SK-N-SH (cell line): ENCODE results near the gene PIK3CG. TPM values are rescaled to one million over a fixed set of nuclear protein-coding genes. Genes with fewer than 3 reads are reported as not detected.

ENCODE experiments used
- CTCF ChIA-PET: fragments of 300-600, 350-600 bp; formaldehyde crosslinking; extraction: SDS; loops from one replicate; lab custom pipeline; 2021; lab: Yijun Ruan, JAX
- POLR2A ChIA-PET: fragments of 350-600 bp; sonication (Branson Sonifier 250); formaldehyde crosslinking; extraction: SDS; loops from one replicate; lab custom pipeline; 2020; ENCODE audit warnings: antibody characterized with exemption, inconsistent platforms; lab: Yijun Ruan, JAX
- DNase-seq: peaks from one replicate; pipeline ENCODE4 v3.0.0; 2012
- H2AFZ ChIP-seq: fragments of 200-600 bp; sonication (generic); 2 replicates; pipeline ENCODE4 v1.8.1; 2016; ENCODE audit warnings: antibody characterized with exemption, mild to moderate bottlenecking, low read depth
- H3F3A ChIP-seq: fragments of 200-600 bp; sonication (generic); replicated peaks from 2 replicates; pipeline ENCODE3; 2016; ENCODE audit warnings: antibody characterized with exemption, mild to moderate bottlenecking; ENCODE audit not compliant: insufficient read depth
- H3K27ac ChIP-seq, 2 experiments: fragments of 200-500 bp in 1 of 2; fragments of 200-600 bp in 1 of 2; sonication (Bioruptor generic) in 1 of 2; sonication (generic), shearing (Covaris generic) in 1 of 2; 2 replicates each; pipeline versions ENCODE4 v1.5.1 to v1.6.1; 2014 to 2016; ENCODE audit warnings: low read depth in 2 of 2, inconsistent platforms in 1 of 2, low read length in 1 of 2, mild to moderate bottlenecking in 1 of 2, mixed read lengths in 1 of 2
- H3K27me3 ChIP-seq: fragments of 200-600 bp; sonication (generic), shearing (Covaris generic); 2 replicates; pipeline ENCODE4 v1.6.1; 2016; ENCODE audit warnings: mixed run types; ENCODE audit not compliant: insufficient read depth
- H3K36me3 ChIP-seq, 2 experiments: fragments of 200-500 bp in 1 of 2; fragments of 200-600 bp in 1 of 2; sonication (Bioruptor generic) in 1 of 2; sonication (generic) in 1 of 2; replicated peaks in 1 of 2; 2 replicates each; pipeline versions ENCODE3 to v1.5.1; 2014 to 2016; ENCODE audit warnings: low read length in 1 of 2, mild to moderate bottlenecking in 1 of 2; ENCODE audit not compliant: insufficient read depth in 2 of 2, control insufficient read depth in 1 of 2
- H3K4me1 ChIP-seq, 2 experiments: fragments of 200-500 bp in 1 of 2; fragments of 200-600 bp in 1 of 2; sonication (Bioruptor generic) in 1 of 2; sonication (generic), shearing (Covaris generic) in 1 of 2; 2 replicates each; pipeline versions ENCODE4 v1.5.1 to v1.6.1; 2014 to 2016; ENCODE audit warnings: low read depth in 1 of 2, low read length in 1 of 2, mixed run types in 1 of 2; ENCODE audit not compliant: insufficient read depth in 2 of 2, control insufficient read depth in 1 of 2
- H3K4me2 ChIP-seq: fragments of 200-600 bp; sonication (generic), shearing (Covaris generic); 2 replicates; pipeline ENCODE4 v1.6.1; 2017; ENCODE audit warnings: mixed run types
- H3K4me3 ChIP-seq, 2 experiments: fragments of 200-500 bp in 1 of 2; fragments of 200-600 bp in 1 of 2; sonication (Bioruptor generic) in 1 of 2; sonication (generic), shearing (Covaris generic) in 1 of 2; 2 replicates each; pipeline versions ENCODE4 v1.5.1 to v1.8.1; 2014 to 2016; ENCODE audit warnings: low read depth in 2 of 2, inconsistent platforms in 1 of 2, low read length in 1 of 2, mild to moderate bottlenecking in 1 of 2, mixed read lengths in 1 of 2, moderate library complexity in 1 of 2
- H3K79me2 ChIP-seq: fragments of 200-600 bp; sonication (generic); 2 replicates; pipeline ENCODE4 v1.8.1; 2017; ENCODE audit warnings: mild to moderate bottlenecking; ENCODE audit not compliant: insufficient read depth
- H3K9ac ChIP-seq: fragments of 200-600 bp; sonication (generic); 2 replicates; pipeline ENCODE4 v1.6.1; 2017; ENCODE audit warnings: mixed run types
- H3K9me2 ChIP-seq: fragments of 200-600 bp; sonication (generic); 2 replicates; pipeline ENCODE4 v1.6.1; 2017; ENCODE audit warnings: mixed run types
- H3K9me3 ChIP-seq: fragments of 200-600 bp; sonication (generic); 2 replicates; pipeline ENCODE4 v1.6.1; 2017; ENCODE audit warnings: mixed run types, mild to moderate bottlenecking, moderate library complexity
- H4K20me1 ChIP-seq: fragments of 200-600 bp; sonication (generic); 2 replicates; pipeline ENCODE4 v1.6.1; 2017; ENCODE audit warnings: mild to moderate bottlenecking, mixed run types; ENCODE audit not compliant: insufficient read depth
- EP300 ChIP-seq, 2 experiments: IDR thresholded peaks; 2 replicates each; pipeline versions ENCODE4 v1.4.0 to v1.6.1; 2012; ENCODE audit warnings: borderline replicate concordance in 1 of 2, low read depth in 1 of 2, low read length in 1 of 2
- EZH2phosphoT487 ChIP-seq: fragments of 200-600 bp; sonication (generic); IDR thresholded peaks from 2 replicates; pipeline ENCODE4 v1.6.1; 2017; ENCODE audit warnings: low read depth, mixed run types, mild to moderate bottlenecking, antibody characterized with exemption, moderate library complexity, borderline replicate concordance
- FOSL2 ChIP-seq: IDR thresholded peaks from 2 replicates; pipeline ENCODE4 v1.4.0; 2012; ENCODE audit warnings: low read depth, mild to moderate bottlenecking, moderate library complexity, borderline replicate concordance
- FOXM1 ChIP-seq: IDR thresholded peaks from 2 replicates; pipeline ENCODE4 v1.4.0; 2012; ENCODE audit warnings: low read depth, mild to moderate bottlenecking
- GATA2 ChIP-seq: sonication (generic); formaldehyde crosslinking; IDR thresholded peaks from 2 replicates; pipeline ENCODE4 v1.5.0; 2020; ENCODE audit warnings: mild to moderate bottlenecking, missing genetic modification reagents
- MEF2A ChIP-seq: IDR thresholded peaks from 2 replicates; pipeline ENCODE4 v1.4.0; 2012; ENCODE audit warnings: low read depth, borderline replicate concordance
- NFIC ChIP-seq: IDR thresholded peaks from 2 replicates; pipeline ENCODE4 v1.4.0; 2012; ENCODE audit warnings: borderline replicate concordance
- NRF1 ChIP-seq: IDR thresholded peaks from 2 replicates; pipeline ENCODE4 v1.6.1; 2012; ENCODE audit warnings: low read depth, mild to moderate bottlenecking, low read length
- RAD21 ChIP-seq: IDR thresholded peaks from 2 replicates; pipeline ENCODE4 v1.6.1; 2012; ENCODE audit warnings: mild to moderate bottlenecking, low read length
- SIN3A ChIP-seq: IDR thresholded peaks from 2 replicates; pipeline ENCODE4 v1.6.1; 2012; ENCODE audit warnings: low read depth, mild to moderate bottlenecking, low read length, moderate library complexity, borderline replicate concordance
- TCF12 ChIP-seq: IDR thresholded peaks from 2 replicates; pipeline ENCODE4 v1.4.0; 2012
- WGBS: methylation state at CpG from one replicate; pipeline ENCODE4 v1.1.6; 2017; ENCODE audit warnings: low lambda C conversion rate; 5-methylcytosine and 5-hydroxymethylcytosine counted together
- polyA plus RNA-seq, 3 experiments: library from polyadenylated mRNA; depleted of rRNA; stranded (reverse); fragments of >200 nt; gene quantifications; 2 replicates each; pipeline ENCODE4 v1.2.3, GENCODE V29; 2012
- TF ChIP-seq, protein P1 (sequence below): IDR thresholded peaks from 2 replicates; pipeline ENCODE4 v1.6.1; 2012; ENCODE audit warnings: mild to moderate bottlenecking, low read depth, low read length, moderate library complexity
- TF ChIP-seq, protein P2 (sequence below): fragments of 150-350 bp; IDR thresholded peaks from 2 replicates; pipeline ENCODE4 v1.6.1; 2016; ENCODE audit warnings: mild to moderate bottlenecking, low read depth, low read length
- TF ChIP-seq, protein P3 (sequence below): IDR thresholded peaks from 2 replicates; pipeline ENCODE4 v1.4.0; 2012; ENCODE audit warnings: low read depth, borderline replicate concordance
- TF ChIP-seq, protein P4 (sequence below): IDR thresholded peaks from 2 replicates; pipeline ENCODE4; 2012
- TF ChIP-seq, protein P5 (sequence below): fragments of 200-600 bp; sonication (generic); IDR thresholded peaks from 2 replicates; pipeline ENCODE4 v1.6.1; 2017; ENCODE audit warnings: antibody characterized with exemption, mild to moderate bottlenecking, moderate library complexity

Gene PIK3CG
- polyA plus RNA-seq, 1 of the 3 experiments (the other 2 are of a cell fraction) = not detected

DNA sequence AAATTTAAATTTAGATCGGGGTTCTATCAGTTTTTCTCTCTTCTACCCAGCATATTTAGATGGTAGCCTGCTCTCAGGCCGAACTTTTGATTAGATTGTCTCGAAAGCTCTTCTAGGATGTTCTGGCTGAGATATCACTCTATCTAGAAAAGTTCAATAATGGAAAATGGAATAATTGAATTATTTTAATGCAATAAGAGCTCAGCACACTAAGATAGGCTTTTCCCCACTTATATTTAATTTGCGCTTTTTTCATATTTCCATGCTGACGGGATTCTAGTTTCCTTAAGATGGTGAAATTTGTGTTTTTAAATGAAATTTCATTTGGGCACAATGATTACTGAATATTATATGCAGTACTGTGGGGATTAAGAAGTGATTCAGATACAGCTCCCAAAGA, 73.7 kb downstream of the PIK3CG start:
- H3K4me3 ChIP-seq = no peak overlapping the region
- no peak overlapping the region for H3K9ac ChIP-seq
- H3K27me3 ChIP-seq = no peaks in the 10 kb centered on the region
- no peaks in the 10 kb centered on the region; the same call in 1 of the 2 replicates for H3K79me2 ChIP-seq
- TF ChIP-seq EP300 (IDR thresholded peaks at IDR 0.05; ENCODE audit: borderline replicate concordance in 1 of 2, low read depth in 1 of 2, low read length in 1 of 2) = peak in 1 of 2 experiments; percentile 70; a peak in 2 of 4 replicates
- 0 out of 2 replicates have a peak, but pooled peaks have one; percentile 4 for TF ChIP-seq RAD21
- TF ChIP-seq, protein P1, sequence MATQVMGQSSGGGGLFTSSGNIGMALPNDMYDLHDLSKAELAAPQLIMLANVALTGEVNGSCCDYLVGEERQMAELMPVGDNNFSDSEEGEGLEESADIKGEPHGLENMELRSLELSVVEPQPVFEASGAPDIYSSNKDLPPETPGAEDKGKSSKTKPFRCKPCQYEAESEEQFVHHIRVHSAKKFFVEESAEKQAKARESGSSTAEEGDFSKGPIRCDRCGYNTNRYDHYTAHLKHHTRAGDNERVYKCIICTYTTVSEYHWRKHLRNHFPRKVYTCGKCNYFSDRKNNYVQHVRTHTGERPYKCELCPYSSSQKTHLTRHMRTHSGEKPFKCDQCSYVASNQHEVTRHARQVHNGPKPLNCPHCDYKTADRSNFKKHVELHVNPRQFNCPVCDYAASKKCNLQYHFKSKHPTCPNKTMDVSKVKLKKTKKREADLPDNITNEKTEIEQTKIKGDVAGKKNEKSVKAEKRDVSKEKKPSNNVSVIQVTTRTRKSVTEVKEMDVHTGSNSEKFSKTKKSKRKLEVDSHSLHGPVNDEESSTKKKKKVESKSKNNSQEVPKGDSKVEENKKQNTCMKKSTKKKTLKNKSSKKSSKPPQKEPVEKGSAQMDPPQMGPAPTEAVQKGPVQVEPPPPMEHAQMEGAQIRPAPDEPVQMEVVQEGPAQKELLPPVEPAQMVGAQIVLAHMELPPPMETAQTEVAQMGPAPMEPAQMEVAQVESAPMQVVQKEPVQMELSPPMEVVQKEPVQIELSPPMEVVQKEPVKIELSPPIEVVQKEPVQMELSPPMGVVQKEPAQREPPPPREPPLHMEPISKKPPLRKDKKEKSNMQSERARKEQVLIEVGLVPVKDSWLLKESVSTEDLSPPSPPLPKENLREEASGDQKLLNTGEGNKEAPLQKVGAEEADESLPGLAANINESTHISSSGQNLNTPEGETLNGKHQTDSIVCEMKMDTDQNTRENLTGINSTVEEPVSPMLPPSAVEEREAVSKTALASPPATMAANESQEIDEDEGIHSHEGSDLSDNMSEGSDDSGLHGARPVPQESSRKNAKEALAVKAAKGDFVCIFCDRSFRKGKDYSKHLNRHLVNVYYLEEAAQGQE = no peak
- TF ChIP-seq GATA2 (CRISPR knock-in tag) = peak; percentile 33
- H3K27ac ChIP-seq = no peak overlapping the region
- H3K9me2 ChIP-seq = no peaks in the 10 kb centered on the region
- H3K36me3 ChIP-seq = no peaks in the 10 kb centered on the region
- ChIA-PET POLR2A (no interaction called here), CTCF (interaction anchor here (0.9 to 3.5 kb wide), 8 partner anchors 8 to 279 kb away, joined by 3 to 12 read pairs (median 5); no protein-coding TSS in a partner anchor)
- H4K20me1 ChIP-seq = no peaks in the 10 kb centered on the region
- 41% methylated on average over 5 of the region's 5 CpGs for WGBS
- H3F3A ChIP-seq = no peaks in the 10 kb centered on the region
- peak; percentile 45 for DNase-seq
- H3K4me2 ChIP-seq = no peak overlapping the region
- no peak overlapping the region for H2AFZ ChIP-seq
- H3K9me3 ChIP-seq = no peaks in the 10 kb centered on the region
- no peaks in the 10 kb centered on the region for H3K4me1 ChIP-seq

DNA sequence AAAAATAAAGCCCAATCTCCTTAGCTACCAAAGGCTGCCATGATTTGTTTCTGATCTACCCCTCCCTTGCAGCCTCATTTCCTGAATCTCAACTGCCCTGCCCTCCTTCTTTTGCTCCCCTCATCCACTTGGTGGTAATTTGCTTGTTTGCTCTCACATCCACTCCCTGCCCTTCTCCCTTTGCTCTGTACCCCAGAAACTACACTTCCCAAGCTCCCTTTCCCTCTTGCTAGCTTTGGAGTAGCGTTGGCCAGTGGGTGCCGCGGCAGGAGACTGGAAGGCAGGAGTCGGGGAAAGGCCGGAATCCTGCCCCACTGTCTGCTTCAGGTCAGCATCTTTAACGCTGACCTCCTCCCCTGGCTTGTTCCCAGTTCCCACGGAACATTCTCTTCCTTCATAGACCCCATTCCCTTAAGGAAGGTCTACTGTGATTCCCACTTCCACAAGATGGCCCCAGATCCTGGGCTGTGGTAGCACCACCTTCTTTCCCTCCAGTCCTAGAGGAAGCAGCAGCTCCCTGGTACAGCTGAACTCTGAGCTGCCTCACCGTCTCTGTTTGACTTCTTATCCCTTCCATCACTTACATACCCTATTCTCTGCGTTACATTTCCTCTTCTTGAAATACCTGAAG, 79.1 kb downstream of the PIK3CG start:
- no peak overlapping the region for H3K27ac ChIP-seq
- H3K4me1 ChIP-seq = no peaks in the 10 kb centered on the region
- no peak for DNase-seq
- H3K79me2 ChIP-seq = no peaks in the 10 kb centered on the region; the same call in 1 of the 2 replicates
- 91% methylated on average over 9 of the region's 9 CpGs for WGBS
- POLR2A ChIA-PET = no interaction called here
- CTCF ChIA-PET = interaction anchor here (0.7 to 8.7 kb wide), 6 partner anchors 14 to 223 kb away, joined by 3 to 118 read pairs (median 6); no protein-coding TSS in a partner anchor
- no peaks in the 10 kb centered on the region for H3K9me3 ChIP-seq
- H3K4me2 ChIP-seq = no peak overlapping the region
- H2AFZ ChIP-seq = 0 out of 2 replicates have a peak overlapping the region, but pooled peaks have one; percentile 9
- no peak overlapping the region for H3K9ac ChIP-seq
- H3K9me2 ChIP-seq = no peaks in the 10 kb centered on the region
- no peak for TF ChIP-seq TCF12
- TF ChIP-seq EP300 (IDR thresholded peaks at IDR 0.05; ENCODE audit: borderline replicate concordance in 1 of 2, low read depth in 1 of 2, low read length in 1 of 2) = no peak
- TF ChIP-seq, protein P2, sequence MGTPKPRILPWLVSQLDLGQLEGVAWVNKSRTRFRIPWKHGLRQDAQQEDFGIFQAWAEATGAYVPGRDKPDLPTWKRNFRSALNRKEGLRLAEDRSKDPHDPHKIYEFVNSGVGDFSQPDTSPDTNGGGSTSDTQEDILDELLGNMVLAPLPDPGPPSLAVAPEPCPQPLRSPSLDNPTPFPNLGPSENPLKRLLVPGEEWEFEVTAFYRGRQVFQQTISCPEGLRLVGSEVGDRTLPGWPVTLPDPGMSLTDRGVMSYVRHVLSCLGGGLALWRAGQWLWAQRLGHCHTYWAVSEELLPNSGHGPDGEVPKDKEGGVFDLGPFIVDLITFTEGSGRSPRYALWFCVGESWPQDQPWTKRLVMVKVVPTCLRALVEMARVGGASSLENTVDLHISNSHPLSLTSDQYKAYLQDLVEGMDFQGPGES = no peak
- TF ChIP-seq, protein P3, sequence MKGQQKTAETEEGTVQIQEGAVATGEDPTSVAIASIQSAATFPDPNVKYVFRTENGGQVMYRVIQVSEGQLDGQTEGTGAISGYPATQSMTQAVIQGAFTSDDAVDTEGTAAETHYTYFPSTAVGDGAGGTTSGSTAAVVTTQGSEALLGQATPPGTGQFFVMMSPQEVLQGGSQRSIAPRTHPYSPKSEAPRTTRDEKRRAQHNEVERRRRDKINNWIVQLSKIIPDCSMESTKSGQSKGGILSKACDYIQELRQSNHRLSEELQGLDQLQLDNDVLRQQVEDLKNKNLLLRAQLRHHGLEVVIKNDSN = no peak
- TF ChIP-seq EZH2phosphoT487 = no peak
- TF ChIP-seq FOXM1 = no peak
- no peak for TF ChIP-seq NFIC
- TF ChIP-seq GATA2 (CRISPR knock-in tag) = no peak
- TF ChIP-seq NRF1 = no peak
- no peak for TF ChIP-seq SIN3A
- no peak for TF ChIP-seq MEF2A
- no peak for TF ChIP-seq FOSL2
- TF ChIP-seq, protein P4, sequence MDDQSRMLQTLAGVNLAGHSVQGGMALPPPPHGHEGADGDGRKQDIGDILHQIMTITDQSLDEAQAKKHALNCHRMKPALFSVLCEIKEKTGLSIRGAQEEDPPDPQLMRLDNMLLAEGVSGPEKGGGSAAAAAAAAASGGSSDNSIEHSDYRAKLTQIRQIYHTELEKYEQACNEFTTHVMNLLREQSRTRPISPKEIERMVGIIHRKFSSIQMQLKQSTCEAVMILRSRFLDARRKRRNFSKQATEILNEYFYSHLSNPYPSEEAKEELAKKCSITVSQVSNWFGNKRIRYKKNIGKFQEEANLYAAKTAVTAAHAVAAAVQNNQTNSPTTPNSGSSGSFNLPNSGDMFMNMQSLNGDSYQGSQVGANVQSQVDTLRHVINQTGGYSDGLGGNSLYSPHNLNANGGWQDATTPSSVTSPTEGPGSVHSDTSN = no peak
- TF ChIP-seq, protein P5, sequence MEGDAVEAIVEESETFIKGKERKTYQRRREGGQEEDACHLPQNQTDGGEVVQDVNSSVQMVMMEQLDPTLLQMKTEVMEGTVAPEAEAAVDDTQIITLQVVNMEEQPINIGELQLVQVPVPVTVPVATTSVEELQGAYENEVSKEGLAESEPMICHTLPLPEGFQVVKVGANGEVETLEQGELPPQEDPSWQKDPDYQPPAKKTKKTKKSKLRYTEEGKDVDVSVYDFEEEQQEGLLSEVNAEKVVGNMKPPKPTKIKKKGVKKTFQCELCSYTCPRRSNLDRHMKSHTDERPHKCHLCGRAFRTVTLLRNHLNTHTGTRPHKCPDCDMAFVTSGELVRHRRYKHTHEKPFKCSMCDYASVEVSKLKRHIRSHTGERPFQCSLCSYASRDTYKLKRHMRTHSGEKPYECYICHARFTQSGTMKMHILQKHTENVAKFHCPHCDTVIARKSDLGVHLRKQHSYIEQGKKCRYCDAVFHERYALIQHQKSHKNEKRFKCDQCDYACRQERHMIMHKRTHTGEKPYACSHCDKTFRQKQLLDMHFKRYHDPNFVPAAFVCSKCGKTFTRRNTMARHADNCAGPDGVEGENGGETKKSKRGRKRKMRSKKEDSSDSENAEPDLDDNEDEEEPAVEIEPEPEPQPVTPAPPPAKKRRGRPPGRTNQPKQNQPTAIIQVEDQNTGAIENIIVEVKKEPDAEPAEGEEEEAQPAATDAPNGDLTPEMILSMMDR = no peak
- TF ChIP-seq, all 33 proteins: peak for 0
- Histone ChIP-seq H4K20me1 (no peaks in the 10 kb centered on the region), H3K27me3 (no peaks in the 10 kb centered on the region), H3K4me3 (no peak overlapping the region), H3F3A (no peaks in the 10 kb centered on the region), H3K36me3 (no peaks in the 10 kb centered on the region)
